GM19463 (cell line): ENCODE results near the gene WDR86.

Experiments
- ATAC-seq: cut with Tn5 transposase; IDR thresholded peaks from one replicate; pipeline ENCODE4 v1.9.1; 2021; ENCODE audit warnings: mild to moderate bottlenecking, moderate library complexity; ENCODE audit not compliant: unreplicated experiment

The WDR86 gene

GRCh38 chr7:151380199-151381097 is 29.4 kb downstream of the WDR86 start:
- ATAC-seq: no peak

- ATAC-seq: no peak
These were observed 30.2 kb downstream of the WDR86 start for GRCh38 chr7:151379534-151380198.

DNA sequence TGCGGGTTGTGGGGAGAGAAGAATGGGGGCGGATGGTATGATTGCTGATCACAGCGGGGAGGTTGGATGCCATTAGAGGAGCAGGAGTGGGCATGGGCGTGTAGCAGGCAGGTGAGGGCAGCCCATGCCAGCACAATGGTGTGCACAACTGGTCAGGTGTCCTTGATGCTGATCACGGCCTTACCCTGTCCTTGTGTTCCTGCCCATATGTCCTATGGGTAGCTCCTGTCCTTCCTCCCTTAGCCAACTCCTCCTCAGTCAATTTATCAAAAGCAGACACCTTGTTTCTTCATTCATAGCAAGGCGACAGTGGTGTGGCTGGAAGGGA is 30.7 kb downstream of the WDR86 start:
- no peak for ATAC-seq

- ATAC-seq: no peak
These were observed 31.2 kb downstream of the WDR86 start for GRCh38 chr7:151378496-151379192.

DNA sequence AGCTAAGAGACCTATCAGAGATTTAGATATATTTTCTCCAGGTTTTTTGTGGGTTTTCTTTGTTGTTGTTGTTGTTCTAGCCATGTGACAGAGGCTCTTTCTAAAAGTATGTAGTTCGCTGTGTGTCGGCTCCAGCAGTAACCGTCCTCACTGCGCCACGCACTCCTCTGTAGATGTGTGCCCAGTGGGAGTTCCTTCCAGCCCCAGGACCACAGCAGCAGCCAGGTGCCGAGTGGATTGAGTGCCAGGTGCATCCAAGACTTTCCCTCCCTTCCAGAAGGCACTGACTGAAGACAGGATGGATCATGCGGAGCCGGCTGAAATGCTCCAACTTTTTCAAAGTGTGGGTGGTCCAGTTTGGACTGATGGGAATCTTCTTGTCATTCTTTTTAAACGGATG is 31.8 kb downstream of the WDR86 start:
- no peak for ATAC-seq

- ATAC-seq: no peak
These were observed 32.4 kb downstream of the WDR86 start for GRCh38 chr7:151377406-151377805.

DNA sequence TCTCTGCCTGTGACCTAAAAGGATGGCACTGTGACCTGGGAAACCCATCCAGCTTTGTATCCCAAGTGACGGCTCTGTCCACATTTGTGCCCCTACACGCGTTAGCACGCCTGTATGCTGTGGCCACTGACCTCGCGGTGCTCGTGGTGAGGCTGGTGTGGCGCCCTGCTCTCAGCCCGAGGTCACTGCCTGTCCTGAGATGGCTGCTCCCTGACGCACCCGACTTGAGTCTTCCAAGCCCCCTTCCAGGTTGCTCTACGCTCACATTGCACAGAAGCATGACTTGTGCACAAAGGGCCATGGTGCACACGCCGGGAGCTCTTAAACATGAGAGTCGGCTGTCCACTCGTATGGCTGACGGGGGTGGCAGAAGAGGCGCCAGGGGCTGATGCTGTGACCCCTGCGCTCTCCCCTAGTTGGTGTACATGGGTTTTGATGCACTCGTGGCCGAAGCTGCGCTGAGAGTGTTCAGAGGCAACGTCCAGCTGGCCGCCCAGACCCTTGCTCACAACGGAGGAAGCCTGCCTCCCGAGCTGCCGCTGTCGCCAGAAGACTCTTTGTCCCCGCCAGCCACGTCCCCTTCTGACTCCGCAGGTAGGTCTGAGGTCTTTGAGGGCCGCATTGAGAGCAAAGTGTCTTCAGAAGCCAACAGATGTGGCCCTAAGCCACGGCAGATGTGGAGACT is 33.5 kb downstream of the WDR86 start:
- ATAC-seq: no peak

DNA sequence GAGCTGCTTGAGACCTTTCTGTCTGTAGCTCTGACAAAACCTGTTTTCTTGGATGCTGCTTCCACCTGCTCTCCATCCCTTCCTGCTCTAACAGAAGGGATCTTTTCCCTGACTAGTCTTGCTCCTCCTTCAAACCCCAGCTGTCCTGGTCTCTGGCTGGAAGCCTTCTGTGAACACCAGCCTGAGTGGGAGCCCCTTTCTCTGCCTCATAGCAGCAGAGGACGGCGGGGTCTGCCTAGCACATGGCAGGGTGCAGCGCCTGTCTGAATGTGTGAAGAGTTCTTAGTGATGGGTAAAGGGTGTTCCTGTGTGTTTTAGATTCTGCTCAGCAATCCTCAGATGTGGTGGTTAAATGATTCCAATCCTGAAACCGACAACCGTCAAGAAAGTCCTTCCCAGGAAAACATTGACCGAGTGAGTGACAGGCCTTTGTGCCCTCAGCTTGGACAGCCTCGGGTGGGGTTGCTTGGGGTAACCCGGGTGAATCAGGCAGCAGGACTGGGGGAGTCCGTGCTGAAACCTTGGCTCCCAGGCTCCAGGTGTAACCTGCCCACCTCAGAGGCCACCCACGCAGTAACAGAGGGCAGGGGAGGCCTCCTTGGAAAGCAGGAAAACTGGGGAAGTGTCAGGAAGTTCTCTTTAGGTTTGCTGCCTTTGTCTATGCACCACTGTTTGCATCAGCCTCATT is 34.2 kb downstream of the WDR86 start:
- ATAC-seq: no peak

GRCh38 chr7:151374726-151375125 is 35.1 kb downstream of the WDR86 start:
- ATAC-seq: no peak

- ATAC-seq: no peak
These were observed 35.7 kb downstream of the WDR86 start for GRCh38 chr7:151374139-151374538.

DNA sequence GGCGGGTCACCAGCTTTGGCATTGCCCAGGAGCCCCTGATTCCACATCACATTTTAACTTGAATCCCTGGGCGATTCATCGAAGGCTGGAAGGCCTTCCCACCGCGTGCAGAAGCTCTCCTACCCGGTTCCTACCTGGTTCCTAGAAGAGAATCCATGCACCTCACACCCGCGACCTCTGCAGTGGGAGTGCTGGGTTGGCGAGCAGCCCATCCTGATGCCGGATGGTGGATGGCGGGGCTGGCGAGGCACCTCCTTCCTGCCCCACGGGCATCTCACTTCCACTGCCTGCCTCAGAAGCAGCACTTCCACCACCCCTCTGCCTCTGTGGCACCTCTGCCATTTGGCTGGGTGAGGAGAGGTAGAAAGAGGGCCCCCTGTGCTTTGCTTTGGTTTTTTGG is 36.2 kb downstream of the WDR86 start:
- no peak for ATAC-seq

- ATAC-seq: no peak
These were observed 37.1 kb downstream of the WDR86 start for GRCh38 chr7:151372612-151373265.

DNA sequence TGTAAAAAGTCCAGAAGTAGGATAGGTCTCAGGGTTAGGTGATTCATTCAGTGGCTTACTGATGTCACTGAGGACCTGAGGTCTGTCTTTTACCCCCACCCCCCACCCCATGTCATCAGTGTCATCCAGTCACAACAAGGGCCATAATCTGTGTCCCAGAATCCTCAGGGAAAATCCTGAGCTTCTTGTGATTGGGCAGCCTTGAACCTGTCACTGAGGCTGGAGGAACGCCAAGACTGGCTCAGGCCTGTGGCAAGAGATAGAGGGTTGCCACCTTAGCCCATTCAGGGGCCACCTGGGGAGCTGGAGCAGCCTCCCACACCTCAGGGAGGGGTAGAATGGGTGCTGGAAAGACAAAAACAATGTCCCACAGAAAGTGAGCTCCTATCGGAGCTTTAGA is 38.6 kb downstream of the WDR86 start:
- ATAC-seq: no peak

DNA sequence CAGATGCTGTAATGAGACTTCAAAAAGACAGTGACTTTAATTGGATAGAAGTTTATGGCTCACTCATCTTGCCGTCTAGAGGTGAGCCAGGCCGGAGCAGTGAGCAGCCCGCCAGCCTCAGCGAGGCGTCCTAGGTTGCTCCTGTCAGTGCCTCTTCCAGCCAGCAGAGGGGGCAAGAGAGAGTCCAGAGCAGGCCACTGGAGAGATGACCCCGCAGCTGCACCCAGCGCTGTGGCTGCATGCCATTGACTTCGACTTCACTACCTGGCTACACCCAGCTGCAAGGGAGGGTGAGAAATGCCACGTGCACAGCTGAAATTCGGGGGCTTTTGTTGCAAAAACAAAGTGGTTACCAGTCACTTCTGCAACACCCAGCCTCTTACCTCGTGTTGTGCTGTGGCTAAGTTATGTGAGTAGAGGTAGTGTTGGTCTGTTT is 41.7 kb downstream of the WDR86 start:
- peak; percentile 100 for ATAC-seq

DNA sequence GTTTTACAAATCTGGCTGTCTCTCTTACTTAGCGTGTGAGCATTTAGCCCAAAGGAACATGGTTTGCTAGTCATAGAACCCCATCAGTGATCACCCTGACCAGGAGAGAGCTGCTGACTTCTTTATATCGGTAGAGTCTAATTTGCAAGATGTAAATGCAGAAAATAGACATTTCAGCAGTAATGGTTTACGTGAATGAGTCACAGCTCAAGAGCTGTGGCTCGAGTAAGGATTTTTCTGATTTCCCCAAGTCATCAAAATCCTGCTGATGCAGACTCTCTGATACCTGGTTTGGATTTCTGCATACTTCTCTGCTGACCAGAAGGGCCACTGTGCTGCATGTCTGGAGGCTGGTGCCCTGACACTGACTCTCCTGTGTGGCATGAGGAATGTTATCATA is 42.6 kb downstream of the WDR86 start:
- ATAC-seq: no peak

GRCh38 chr7:151366880-151367222 is 43.0 kb downstream of the WDR86 start:
- no peak for ATAC-seq

DNA sequence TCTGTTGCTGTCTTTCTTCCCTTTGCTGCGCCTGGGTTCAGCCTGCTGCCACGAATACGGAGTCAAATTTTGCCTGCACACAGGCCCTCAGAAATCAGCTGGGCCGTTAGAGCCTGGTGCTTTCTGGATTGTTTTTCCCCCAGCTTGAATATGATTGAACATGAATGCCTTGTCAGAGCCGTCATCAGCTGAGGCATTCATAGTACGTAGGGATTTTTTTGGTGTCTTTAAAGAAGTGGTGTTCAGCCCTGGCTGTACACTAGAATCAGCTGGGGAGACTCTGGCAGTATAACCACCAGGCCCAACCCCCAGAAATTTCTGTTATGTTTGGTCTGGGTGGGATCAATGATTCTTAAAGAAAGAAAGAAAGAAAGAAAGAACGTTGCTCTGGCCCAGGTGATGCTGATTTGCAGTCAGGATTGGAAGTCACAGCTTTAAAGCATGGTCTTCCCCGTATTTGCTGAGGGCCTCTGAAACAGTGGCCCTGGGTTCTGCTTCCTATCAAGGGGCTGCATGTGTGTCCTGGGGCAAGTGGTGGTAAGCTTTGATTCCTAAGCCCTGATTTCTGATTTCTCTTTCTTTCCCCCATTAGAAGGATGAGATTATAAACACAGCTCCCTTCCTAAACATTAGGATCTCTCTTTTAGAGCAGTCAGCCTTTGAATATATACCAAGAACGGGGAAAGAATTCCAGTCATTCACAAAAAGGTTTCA is 43.5 kb downstream of the WDR86 start:
- ATAC-seq: no peak

DNA sequence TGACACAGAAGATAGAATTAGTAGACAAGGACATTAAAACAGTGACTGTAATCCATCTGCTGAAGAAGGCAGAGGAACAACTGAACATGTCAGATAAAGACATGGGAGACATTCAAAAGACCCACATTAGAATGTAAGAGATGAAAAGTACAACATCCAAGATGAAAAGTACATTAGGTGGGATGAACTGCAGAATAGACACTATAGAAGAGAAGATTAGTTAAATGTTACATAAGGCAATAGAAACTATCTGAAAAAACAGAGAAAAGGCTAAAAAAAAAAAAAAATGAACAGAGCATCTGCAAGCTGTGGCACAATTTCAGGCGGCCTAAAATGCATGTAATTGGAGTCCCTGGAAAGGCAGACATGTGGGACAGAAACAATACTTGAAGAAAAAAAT is 46.7 kb downstream of the WDR86 start:
- ATAC-seq: no peak

GRCh38 chr7:151361193-151361959 is 48.5 kb downstream of the WDR86 start:
- ATAC-seq: no peak
